Peyer's patch (tissue), 4 donors: ENCODE measurements around the gene ARHGEF19.

Source experiments
- CTCF ChIP-seq, 6 experiments: fragments of 450-650 bp in 4 of 6; fragments of 200-600 bp in 2 of 6; sonication (generic) in 1 of 6; IDR thresholded peaks; one replicate each; pipeline ENCODE4 v1.5.1; 2017 to 2019; ENCODE audit warnings: antibody characterized with exemption in 6 of 6, mild to moderate bottlenecking in 3 of 6, moderate library complexity in 1 of 6
- POLR2A ChIP-seq, 2 donors: fragments of 450-650 bp; IDR thresholded peaks; one replicate each; pipeline ENCODE4 v1.5.1; 2017; ENCODE audit warnings: antibody characterized with exemption in 2 of 2, mild to moderate bottlenecking in 2 of 2, moderate library complexity in 2 of 2

GRCh38 chr1:16248603-16249516 lies 36.4 kb upstream of the ARHGEF19 start:
- TF ChIP-seq CTCF (IDR thresholded peaks at IDR 0.05) (no peak), POLR2A (IDR thresholded peaks at IDR 0.05) (no peak)
